OCI-LY7 (cell line): ENCODE data around the gene RBM26. TPM values are rescaled to one million over a fixed set of nuclear protein-coding genes. Genes with fewer than 3 reads are reported as not detected.

Experiments
- BruUV-seq: library from RNA; stranded (reverse); fragments of 400-500 nt; replicated peaks from 2 replicates; lab custom pipeline; 2021; lab: Mats Ljungman, UMichigan
- CTCF ChIA-PET: fragments of 300-600 bp; sonication (Branson Sonifier 250); formaldehyde crosslinking; loops from one replicate; lab custom pipeline; 2022; ENCODE audit warnings: antibody characterized with exemption; ENCODE audit not compliant: unreplicated experiment; lab: Charles Lee
- POLR2A ChIA-PET: fragments of 300-600 bp; sonication (Branson Sonifier 250); formaldehyde crosslinking; loops from one replicate; lab custom pipeline; 2022; ENCODE audit warnings: antibody characterized with exemption; lab: Charles Lee
- DNase-seq: peaks from one replicate; pipeline ENCODE4 v3.0.0-alpha.2; 2015; ENCODE audit warnings: low spot score
- H2AFZ ChIP-seq: fragments of 200-600 bp; sonication (generic), shearing (Covaris generic); 2 replicates; pipeline ENCODE4 v1.6.1; 2014; ENCODE audit warnings: mild to moderate bottlenecking, antibody characterized with exemption, low read length, moderate library complexity
- H3K27ac ChIP-seq: fragments of 200-600 bp; sonication (generic); 2 replicates; pipeline ENCODE4 v1.5.1; 2014; ENCODE audit warnings: mixed run types, low read depth, mild to moderate bottlenecking, moderate library complexity, low read length, inconsistent platforms; ENCODE audit not compliant: poor library complexity, severe bottlenecking
- H3K36me3 ChIP-seq: fragments of 200-600 bp; sonication (generic); 2 replicates; pipeline ENCODE4 v1.6.1; 2014; ENCODE audit warnings: mild to moderate bottlenecking, antibody characterized with exemption, low read length, moderate library complexity, mixed read lengths; ENCODE audit not compliant: insufficient read depth
- H3K4me1 ChIP-seq: fragments of 200-600 bp; sonication (generic); 2 replicates; pipeline ENCODE4 v1.5.1; 2014; ENCODE audit warnings: mild to moderate bottlenecking, low read length; ENCODE audit not compliant: insufficient read depth, poor library complexity, severe bottlenecking
- H3K4me2 ChIP-seq: fragments of 200-600 bp; sonication (generic); 2 replicates; pipeline ENCODE4 v1.6.1; 2014; ENCODE audit warnings: mild to moderate bottlenecking, low read length
- H3K4me3 ChIP-seq: fragments of 200-600 bp; sonication (generic); 2 replicates; pipeline ENCODE4 v1.5.1; 2014; ENCODE audit warnings: mild to moderate bottlenecking, low read depth, low read length; ENCODE audit not compliant: poor library complexity, severe bottlenecking
- H3K79me2 ChIP-seq: fragments of 200-600 bp; sonication (generic); 2 replicates; pipeline ENCODE4 v1.6.1; 2016; ENCODE audit warnings: low read depth, mild to moderate bottlenecking, low read length, moderate library complexity, mixed read lengths; ENCODE audit not compliant: insufficient read depth
- H3K9me2 ChIP-seq: fragments of 200-600 bp; sonication (generic); 2 replicates; pipeline ENCODE4 v1.6.1; 2016; ENCODE audit warnings: mild to moderate bottlenecking, low read length, mixed read lengths; ENCODE audit not compliant: insufficient read depth
- H3K9me3 ChIP-seq: fragments of 200-600 bp; sonication (generic); 2 replicates; pipeline ENCODE4 v1.6.1; 2014; ENCODE audit warnings: mild to moderate bottlenecking, mixed run types, low read length, mixed read lengths
- H4K20me1 ChIP-seq: fragments of 200-600 bp; sonication (generic); 2 replicates; pipeline ENCODE4 v1.6.1; 2014; ENCODE audit warnings: mild to moderate bottlenecking, antibody characterized with exemption, low read length, moderate library complexity, mixed read lengths; ENCODE audit not compliant: insufficient read depth
- EZH2phosphoT487 ChIP-seq: fragments of 200-600 bp; sonication (generic); IDR thresholded peaks from 2 replicates; pipeline ENCODE4 v1.6.1; 2018; ENCODE audit warnings: low read depth, borderline replicate concordance, mild to moderate bottlenecking, mixed run types, antibody characterized with exemption, low read length, moderate library complexity, mixed read lengths
- intact Hi-C: fragments of 100-400 bp; cut with micrococcal nuclease; formaldehyde crosslinking; loops from one replicate; pipeline ENCODE4 v1.10.0; 2022; ENCODE audit not compliant: unreplicated experiment
- total RNA-seq, 2 experiments: library from RNA; depleted of rRNA in 1 of 2; stranded (reverse); fragments of >200 nt in 1 of 2; shearing (Covaris generic) in 1 of 2; gene quantifications; 2 replicates each; pipeline ENCODE4 v1.2.3, GENCODE V29; 2014 to 2022
- TF ChIP-seq, protein P1 (sequence below): fragments of 200-600 bp; sonication (generic); conservative IDR thresholded peaks from 2 replicates; pipeline ENCODE4 v1.5.1; 2014; ENCODE audit warnings: mild to moderate bottlenecking, antibody characterized with exemption, low read length, moderate library complexity, mixed read lengths

The RBM26 gene
- total RNA-seq, 2 experiments from 2014 or later: 44.1 to 85.2 TPM

DNA sequence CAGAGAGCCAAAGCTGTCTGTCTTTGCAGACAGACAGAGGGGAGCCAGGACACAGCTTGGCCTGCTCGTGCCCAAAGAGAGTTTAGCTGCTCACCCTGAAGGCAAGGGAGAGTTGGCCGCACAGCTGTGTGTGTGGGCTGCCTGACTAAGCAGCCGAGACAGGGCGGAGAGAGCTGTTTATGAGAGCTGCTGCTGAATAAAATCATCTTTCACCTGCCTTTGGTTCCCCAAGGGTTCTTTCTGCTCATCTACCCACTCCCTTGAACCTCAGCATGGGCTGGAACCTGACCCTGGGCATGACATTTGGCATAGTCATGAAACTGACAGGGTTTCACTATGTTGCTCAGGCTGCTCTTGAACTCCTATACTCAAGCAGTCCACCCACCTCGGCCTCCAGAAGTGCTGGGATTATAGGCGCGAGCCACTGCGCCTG, 98.2 kb downstream of the RBM26 start:
- Histone ChIP-seq H3K36me3 (peaks cover 8% of the 10 kb centered on the region; the same call in 1 of the 2 replicates), H3K4me3 (no peak overlapping the region), H3K79me2 (no peaks in the 10 kb centered on the region), H3K27ac (no peak overlapping the region), H2AFZ (no peak overlapping the region), H3K9me2 (no peaks in the 10 kb centered on the region), H3K4me1 (no peaks in the 10 kb centered on the region), H4K20me1 (0 out of 2 replicates have a peak, but pooled peaks cover 7% of the 10 kb centered on the region), H3K4me2 (no peak overlapping the region), H3K9me3 (no peaks in the 10 kb centered on the region)
- ChIA-PET POLR2A (interaction anchor here (0.9 to 1.4 kb wide), 2 partner anchors 11 to 12 kb away, joined by 4 read pairs; no protein-coding TSS in a partner anchor), CTCF (no interaction called here)
- intact Hi-C loops: no loop called here
- BruUV-seq: no TSS peak
- no peak for TF ChIP-seq EZH2phosphoT487
- TF ChIP-seq, protein P1, sequence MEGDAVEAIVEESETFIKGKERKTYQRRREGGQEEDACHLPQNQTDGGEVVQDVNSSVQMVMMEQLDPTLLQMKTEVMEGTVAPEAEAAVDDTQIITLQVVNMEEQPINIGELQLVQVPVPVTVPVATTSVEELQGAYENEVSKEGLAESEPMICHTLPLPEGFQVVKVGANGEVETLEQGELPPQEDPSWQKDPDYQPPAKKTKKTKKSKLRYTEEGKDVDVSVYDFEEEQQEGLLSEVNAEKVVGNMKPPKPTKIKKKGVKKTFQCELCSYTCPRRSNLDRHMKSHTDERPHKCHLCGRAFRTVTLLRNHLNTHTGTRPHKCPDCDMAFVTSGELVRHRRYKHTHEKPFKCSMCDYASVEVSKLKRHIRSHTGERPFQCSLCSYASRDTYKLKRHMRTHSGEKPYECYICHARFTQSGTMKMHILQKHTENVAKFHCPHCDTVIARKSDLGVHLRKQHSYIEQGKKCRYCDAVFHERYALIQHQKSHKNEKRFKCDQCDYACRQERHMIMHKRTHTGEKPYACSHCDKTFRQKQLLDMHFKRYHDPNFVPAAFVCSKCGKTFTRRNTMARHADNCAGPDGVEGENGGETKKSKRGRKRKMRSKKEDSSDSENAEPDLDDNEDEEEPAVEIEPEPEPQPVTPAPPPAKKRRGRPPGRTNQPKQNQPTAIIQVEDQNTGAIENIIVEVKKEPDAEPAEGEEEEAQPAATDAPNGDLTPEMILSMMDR: no peak
- DNase-seq: peak; percentile 7

- DNase-seq: no peak
- Histone ChIP-seq H2AFZ (no peak overlapping the region), H3K79me2 (no peaks in the 10 kb centered on the region), H3K9me3 (no peaks in the 10 kb centered on the region), H3K4me3 (no peak overlapping the region), H3K4me2 (no peak overlapping the region), H3K4me1 (no peaks in the 10 kb centered on the region), H3K9me2 (no peaks in the 10 kb centered on the region), H4K20me1 (0 out of 2 replicates have a peak, but pooled peaks cover 7% of the 10 kb centered on the region), H3K36me3 (peaks cover 6% of the 10 kb centered on the region; the same call in 1 of the 2 replicates), H3K27ac (no peak overlapping the region)
- ChIA-PET POLR2A (interaction anchor here (0.9 to 1.4 kb wide), 2 partner anchors 11 to 12 kb away, joined by 4 read pairs; no protein-coding TSS in a partner anchor), CTCF (no interaction called here)
- intact Hi-C loops: no loop called here
- TF ChIP-seq, protein P1: no peak
- no peak for TF ChIP-seq EZH2phosphoT487
- no TSS peak for BruUV-seq
These were observed 98.6 kb downstream of the RBM26 start for GRCh38 chr13:79307433-79307861.

- Histone ChIP-seq H2AFZ (no peak overlapping the region), H3K4me2 (no peak overlapping the region), H4K20me1 (0 out of 2 replicates have a peak, but pooled peaks cover 7% of the 10 kb centered on the region), H3K36me3 (no peaks in the 10 kb centered on the region), H3K4me3 (no peak overlapping the region), H3K79me2 (no peaks in the 10 kb centered on the region), H3K4me1 (no peaks in the 10 kb centered on the region), H3K9me3 (no peaks in the 10 kb centered on the region), H3K27ac (no peak overlapping the region), H3K9me2 (no peaks in the 10 kb centered on the region)
- DNase-seq: no peak
- intact Hi-C loops: no loop called here
- TF ChIP-seq, protein P1: no peak
- no peak for TF ChIP-seq EZH2phosphoT487
- CTCF ChIA-PET: no interaction called here
- BruUV-seq: no TSS peak
- POLR2A ChIA-PET: interaction anchor here (0.6 kb wide), 1 partner anchor 173 kb away, joined by 6 read pairs; no protein-coding TSS in a partner anchor
These were observed 99.4 kb downstream of the RBM26 start for GRCh38 chr13:79306650-79307049.
